DOHH2 (cell line): Measurements from ENCODE around the gene EXOC6B.

Experiments used
- CTCF ChIP-seq: fragments of 200-600 bp; sonication (generic); IDR thresholded peaks from one replicate; pipeline ENCODE4 v1.5.1; 2014; ENCODE audit warnings: antibody characterized with exemption, mild to moderate bottlenecking, low read depth, low read length; ENCODE audit not compliant: poor library complexity, severe bottlenecking
- EZH2phosphoT487 ChIP-seq: fragments of 200-600 bp; sonication (generic); IDR thresholded peaks from 2 replicates; pipeline ENCODE4 v1.6.1; 2017; ENCODE audit warnings: borderline replicate concordance, mild to moderate bottlenecking, antibody characterized with exemption, low read length, moderate library complexity, mixed read lengths

GRCh38 chr2:72131916-72132841 is 693.7 kb downstream of the EXOC6B start:
- TF ChIP-seq CTCF (no peak), EZH2phosphoT487 (no peak)
